Measurements from ENCODE around the gene CHST15. TPM values are rescaled to one million over a fixed set of nuclear protein-coding genes. Genes with fewer than 3 reads are reported as not detected.
A peak's percentile ranks its signal among the peaks of the same experiment; 100 is the strongest.
"Not testable (repeated sequence)": the region's sequence is repeated elsewhere in the genome, so short reads cannot be mapped to it uniquely, and the experiment has no call there.

Gene CHST15
- total RNA-seq, 1 donor from 2014 or later: 148 TPM

GRCh38 chr10:124105594-124105993 is 12.2 kb upstream of the CHST15 start:
- Mint-ChIP-seq H3K4me3 (ENCODE audit: unreplicated experiment) (peak overlapping the region; percentile 25), H3K27me3 (ENCODE audit: unreplicated experiment) (peaks cover 15% of the 10 kb centered on the region), H3K9me3 (ENCODE audit: unreplicated experiment) (no peaks in the 10 kb centered on the region), H3K27ac (ENCODE audit: unreplicated experiment) (no peak overlapping the region), H3K36me3 (ENCODE audit: low read depth, unreplicated experiment) (peaks cover 8% of the 10 kb centered on the region), H3K4me1 (ENCODE audit: unreplicated experiment) (peaks cover 16% of the 10 kb centered on the region)
- TF ChIP-seq CTCF (IDR thresholded peaks at IDR 0.05; ENCODE audit: unreplicated experiment): no peak
- DNase-seq (ENCODE audit: low spot score): no peak

GRCh38 chr10:124105045-124105444 is 11.6 kb upstream of the CHST15 start:
- Mint-ChIP-seq H3K27ac (ENCODE audit: unreplicated experiment) (no peak overlapping the region), H3K4me1 (ENCODE audit: unreplicated experiment) (peaks cover 13% of the 10 kb centered on the region), H3K27me3 (ENCODE audit: unreplicated experiment) (peaks cover 12% of the 10 kb centered on the region), H3K4me3 (ENCODE audit: unreplicated experiment) (peak overlapping the region; percentile 25), H3K9me3 (ENCODE audit: unreplicated experiment) (no peaks in the 10 kb centered on the region), H3K36me3 (ENCODE audit: low read depth, unreplicated experiment) (peaks cover 7% of the 10 kb centered on the region)
- no peak for TF ChIP-seq CTCF (IDR thresholded peaks at IDR 0.05; ENCODE audit: unreplicated experiment)
- DNase-seq (ENCODE audit: low spot score): no peak

GRCh38 chr10:124104011-124104627 is 10.7 kb upstream of the CHST15 start:
- H3K9me3 Mint-ChIP-seq (ENCODE audit: unreplicated experiment): no peaks in the 10 kb centered on the region
- no peak for TF ChIP-seq CTCF (IDR thresholded peaks at IDR 0.05; ENCODE audit: unreplicated experiment)
- H3K4me1 Mint-ChIP-seq (ENCODE audit: unreplicated experiment): peaks cover 16% of the 10 kb centered on the region
- peak overlapping the region; percentile 60 for H3K4me3 Mint-ChIP-seq (ENCODE audit: unreplicated experiment)
- no peak for DNase-seq (ENCODE audit: low spot score)
- no peak overlapping the region for H3K27ac Mint-ChIP-seq (ENCODE audit: unreplicated experiment)
- H3K27me3 Mint-ChIP-seq (ENCODE audit: unreplicated experiment): peaks cover 11% of the 10 kb centered on the region
- peaks cover 11% of the 10 kb centered on the region for H3K36me3 Mint-ChIP-seq (ENCODE audit: low read depth, unreplicated experiment)

GRCh38 chr10:124101351-124101750 is 8.0 kb upstream of the CHST15 start:
- no peak for TF ChIP-seq CTCF (IDR thresholded peaks at IDR 0.05; ENCODE audit: unreplicated experiment)
- H3K27ac Mint-ChIP-seq (ENCODE audit: unreplicated experiment): no peak overlapping the region

GRCh38 chr10:124100651-124101050 is 7.3 kb upstream of the CHST15 start:
- H3K4me1 Mint-ChIP-seq (ENCODE audit: unreplicated experiment): peaks cover 21% of the 10 kb centered on the region
- not testable (repeated sequence) for H3K9me3 Mint-ChIP-seq (ENCODE audit: unreplicated experiment); H3K27me3 Mint-ChIP-seq (ENCODE audit: unreplicated experiment); H3K36me3 Mint-ChIP-seq (ENCODE audit: low read depth, unreplicated experiment); H3K4me3 Mint-ChIP-seq (ENCODE audit: unreplicated experiment); H3K27ac Mint-ChIP-seq (ENCODE audit: unreplicated experiment); DNase-seq (ENCODE audit: low spot score)

More at GRCh38 chr10:124101351-124101750, 8.0 kb upstream of the CHST15 start:
- Mint-ChIP-seq H3K9me3 (ENCODE audit: unreplicated experiment) (no peaks in the 10 kb centered on the region), H3K27me3 (ENCODE audit: unreplicated experiment) (peaks cover 8% of the 10 kb centered on the region), H3K36me3 (ENCODE audit: low read depth, unreplicated experiment) (peaks cover 9% of the 10 kb centered on the region), H3K4me3 (ENCODE audit: unreplicated experiment) (no peak overlapping the region), H3K4me1 (ENCODE audit: unreplicated experiment) (peaks cover 17% of the 10 kb centered on the region)
- DNase-seq (ENCODE audit: low spot score): no peak

Measured in endothelial cell (in vitro differentiated cells).